Stomach (tissue), 4 donors: ENCODE measurements around the gene DNAI7.

Experiments
- EP300 ChIP-seq: sonication (generic); formaldehyde crosslinking; IDR thresholded peaks from one replicate; pipeline ENCODE4 v1.6.1; 2017; ENCODE audit warnings: antibody characterized with exemption
- POLR2A ChIP-seq, 4 donors: fragments of 450-650 bp; IDR thresholded peaks; one replicate each; pipeline ENCODE4 v1.6.1; 2016; ENCODE audit warnings: antibody characterized with exemption in 4 of 4, control low read depth in 2 of 4, mild to moderate bottlenecking in 1 of 4, moderate library complexity in 1 of 4
- TF ChIP-seq, protein P1 (sequence below), 7 experiments: fragments of 450-650 bp in 4 of 7; fragments of 200-600 bp in 3 of 7; sonication (generic) in 3 of 7; IDR thresholded peaks; one replicate each; pipeline ENCODE4 v1.5.1; 2016 to 2019; ENCODE audit warnings: antibody characterized with exemption in 7 of 7, control low read depth in 2 of 7, mild to moderate bottlenecking in 1 of 7

DNA sequence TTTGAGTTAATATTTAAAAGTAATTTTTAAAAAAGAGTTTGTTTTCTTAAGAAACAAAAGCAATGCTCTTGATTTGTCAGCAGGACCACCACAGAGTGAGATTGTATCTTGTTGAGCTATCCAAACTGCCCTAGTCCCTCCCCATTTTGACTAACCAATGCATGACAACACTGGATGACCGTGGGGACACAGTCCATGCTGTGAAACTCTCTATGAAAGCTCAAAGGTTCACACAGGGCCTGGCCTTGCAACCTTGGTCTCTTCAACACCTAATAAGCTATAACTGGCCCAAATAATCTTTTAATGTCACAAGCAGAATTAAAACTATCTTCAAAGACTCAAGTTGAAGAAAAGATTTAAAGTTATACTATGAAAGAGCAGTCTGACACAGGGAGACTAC is 13.6 kb upstream of the DNAI7 start:
- TF ChIP-seq EP300 (no peak), POLR2A (IDR thresholded peaks at IDR 0.05) (no peak)
- TF ChIP-seq, protein P1, sequence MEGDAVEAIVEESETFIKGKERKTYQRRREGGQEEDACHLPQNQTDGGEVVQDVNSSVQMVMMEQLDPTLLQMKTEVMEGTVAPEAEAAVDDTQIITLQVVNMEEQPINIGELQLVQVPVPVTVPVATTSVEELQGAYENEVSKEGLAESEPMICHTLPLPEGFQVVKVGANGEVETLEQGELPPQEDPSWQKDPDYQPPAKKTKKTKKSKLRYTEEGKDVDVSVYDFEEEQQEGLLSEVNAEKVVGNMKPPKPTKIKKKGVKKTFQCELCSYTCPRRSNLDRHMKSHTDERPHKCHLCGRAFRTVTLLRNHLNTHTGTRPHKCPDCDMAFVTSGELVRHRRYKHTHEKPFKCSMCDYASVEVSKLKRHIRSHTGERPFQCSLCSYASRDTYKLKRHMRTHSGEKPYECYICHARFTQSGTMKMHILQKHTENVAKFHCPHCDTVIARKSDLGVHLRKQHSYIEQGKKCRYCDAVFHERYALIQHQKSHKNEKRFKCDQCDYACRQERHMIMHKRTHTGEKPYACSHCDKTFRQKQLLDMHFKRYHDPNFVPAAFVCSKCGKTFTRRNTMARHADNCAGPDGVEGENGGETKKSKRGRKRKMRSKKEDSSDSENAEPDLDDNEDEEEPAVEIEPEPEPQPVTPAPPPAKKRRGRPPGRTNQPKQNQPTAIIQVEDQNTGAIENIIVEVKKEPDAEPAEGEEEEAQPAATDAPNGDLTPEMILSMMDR (IDR thresholded peaks at IDR 0.05): no peak
